Measurements from ENCODE around the gene GALK1.

GRCh38 chr17:75803883-75804282 lies 38.9 kb upstream of the GALK1 start:
- TF ChIP-seq POLR2A (IDR thresholded peaks at IDR 0.05) = no peak
- no peak for TF ChIP-seq CTCF (IDR thresholded peaks at IDR 0.05)
